ENCODE measurements around the gene CAPN13.

DNA sequence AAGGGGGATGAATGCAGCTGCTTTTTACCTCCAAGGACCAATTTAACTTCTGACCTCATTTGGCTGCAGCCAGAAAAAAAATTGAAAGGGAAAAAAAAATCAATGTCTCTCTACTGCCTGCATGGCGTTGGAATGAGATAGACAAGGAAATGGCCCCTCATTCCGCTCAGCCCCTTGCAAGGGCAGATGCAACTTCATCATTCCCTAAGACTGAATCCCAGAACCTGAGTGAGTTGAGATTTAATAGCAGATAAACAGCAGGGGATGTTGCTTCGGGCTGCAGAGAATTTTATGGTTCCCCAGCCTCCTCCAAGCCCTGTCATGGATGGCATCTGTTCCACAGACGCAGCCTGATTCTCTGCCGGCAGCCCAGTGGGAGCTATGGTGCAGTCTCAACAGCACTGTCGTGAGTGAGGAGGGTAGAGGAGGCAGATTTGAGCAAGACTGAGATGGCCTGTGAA lies 49.0 kb downstream of the CAPN13 start:
- no peak for TF ChIP-seq POLR2A (IDR thresholded peaks at IDR 0.05)
- TF ChIP-seq, protein P1, sequence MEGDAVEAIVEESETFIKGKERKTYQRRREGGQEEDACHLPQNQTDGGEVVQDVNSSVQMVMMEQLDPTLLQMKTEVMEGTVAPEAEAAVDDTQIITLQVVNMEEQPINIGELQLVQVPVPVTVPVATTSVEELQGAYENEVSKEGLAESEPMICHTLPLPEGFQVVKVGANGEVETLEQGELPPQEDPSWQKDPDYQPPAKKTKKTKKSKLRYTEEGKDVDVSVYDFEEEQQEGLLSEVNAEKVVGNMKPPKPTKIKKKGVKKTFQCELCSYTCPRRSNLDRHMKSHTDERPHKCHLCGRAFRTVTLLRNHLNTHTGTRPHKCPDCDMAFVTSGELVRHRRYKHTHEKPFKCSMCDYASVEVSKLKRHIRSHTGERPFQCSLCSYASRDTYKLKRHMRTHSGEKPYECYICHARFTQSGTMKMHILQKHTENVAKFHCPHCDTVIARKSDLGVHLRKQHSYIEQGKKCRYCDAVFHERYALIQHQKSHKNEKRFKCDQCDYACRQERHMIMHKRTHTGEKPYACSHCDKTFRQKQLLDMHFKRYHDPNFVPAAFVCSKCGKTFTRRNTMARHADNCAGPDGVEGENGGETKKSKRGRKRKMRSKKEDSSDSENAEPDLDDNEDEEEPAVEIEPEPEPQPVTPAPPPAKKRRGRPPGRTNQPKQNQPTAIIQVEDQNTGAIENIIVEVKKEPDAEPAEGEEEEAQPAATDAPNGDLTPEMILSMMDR (IDR thresholded peaks at IDR 0.05) = no peak

Measured in heart left ventricle (tissue), 13 donors.